Activated CD8-positive, alpha-beta memory T cell treated with anti-CD3 and anti-CD28 coated beads, Interleukin-2, amount 50 U/mL, for 24 hours (primary cell): ENCODE measurements around the gene ZNF106.

ENCODE experiments used
- DNase-seq: peaks from one replicate; pipeline ENCODE4 v3.0.0-alpha.2; 2020; ENCODE audit errors: extremely low read depth

Gene ZNF106

GRCh38 chr15:42405863-42406482 lies 85.0 kb downstream of the ZNF106 start:
- DNase-seq = no peak

- DNase-seq = no peak
Observed at GRCh38 chr15:42404461-42405235, 86.3 kb downstream of the ZNF106 start.

GRCh38 chr15:42403389-42403788 lies 87.6 kb downstream of the ZNF106 start:
- DNase-seq = no peak

GRCh38 chr15:42402455-42403205 lies 88.3 kb downstream of the ZNF106 start:
- DNase-seq = no peak

- DNase-seq = no peak
Observed at GRCh38 chr15:42401544-42402454, 89.1 kb downstream of the ZNF106 start.

- DNase-seq = no peak
Observed at GRCh38 chr15:42395838-42396237, 95.1 kb downstream of the ZNF106 start.

- DNase-seq = no peak
Observed at GRCh38 chr15:42394106-42394505, 96.8 kb downstream of the ZNF106 start.

GRCh38 chr15:42392309-42393024 lies 98.5 kb downstream of the ZNF106 start:
- no peak for DNase-seq

- DNase-seq = no peak
Observed at GRCh38 chr15:42387603-42388002, 103.3 kb downstream of the ZNF106 start.

- DNase-seq = no peak
Observed at GRCh38 chr15:42385980-42386700, 104.8 kb downstream of the ZNF106 start.

GRCh38 chr15:42385206-42385979 lies 105.5 kb downstream of the ZNF106 start:
- no peak for DNase-seq

- DNase-seq = no peak
Observed at GRCh38 chr15:42384597-42384996, 106.3 kb downstream of the ZNF106 start.

GRCh38 chr15:42378011-42378410 lies 112.9 kb downstream of the ZNF106 start:
- DNase-seq = no peak

- DNase-seq = no peak
Observed at GRCh38 chr15:42375941-42376340, 115.0 kb downstream of the ZNF106 start.

GRCh38 chr15:42375252-42375651 lies 115.7 kb downstream of the ZNF106 start:
- no peak for DNase-seq

- DNase-seq = no peak
Observed at GRCh38 chr15:42374810-42375209, 116.1 kb downstream of the ZNF106 start.

- DNase-seq = no peak
Observed at GRCh38 chr15:42373936-42374335, 117.0 kb downstream of the ZNF106 start.

- DNase-seq = no peak
Observed at GRCh38 chr15:42373274-42373673, 117.7 kb downstream of the ZNF106 start.

- no peak for DNase-seq
Observed at GRCh38 chr15:42371096-42371495, 119.8 kb downstream of the ZNF106 start.

- no peak for DNase-seq
Observed at GRCh38 chr15:42368096-42368495, 122.8 kb downstream of the ZNF106 start.
